ENCODE data around the gene NFKBIL1. TPM values are rescaled to one million over a fixed set of nuclear protein-coding genes. Genes with fewer than 3 reads are reported as not detected.
A peak's percentile ranks its signal among the peaks of the same experiment; 100 is the strongest.

NFKBIL1 gene
- total RNA-seq, 1 donor from 2014 or later, result 14.2 TPM

- H3K27ac ChIP-seq, result no peak overlapping the region
- TF ChIP-seq CTCF (IDR thresholded peaks at IDR 0.05), result no peak
- TF ChIP-seq POLR2A (IDR thresholded peaks at IDR 0.05), result no peak
- no peak for TF ChIP-seq POLR2AphosphoS5 (IDR thresholded peaks at IDR 0.05; ENCODE audit: insufficient read depth in 1 of 2, low read depth in 1 of 2)
- H3K36me3 ChIP-seq, result peaks cover 0 to 99% of the 10 kb centered on the region in 2 donors
- no peaks in the 10 kb centered on the region for H3K9me3 ChIP-seq
- peaks cover 16% of the 10 kb centered on the region for H3K4me1 ChIP-seq
- no peak overlapping the region for H3K4me3 ChIP-seq
- H3K27me3 ChIP-seq, result no peaks in the 10 kb centered on the region
- no peak for DNase-seq (ENCODE audit: extremely low spot score in 2 of 2)
- intact Hi-C loops (cut with DNase I), result no loop called here
Observed at GRCh38 chr6:31534521-31535040, 12.8 kb upstream of the NFKBIL1 start.

- intact Hi-C loops (cut with DNase I), result no loop called here
- Histone ChIP-seq H3K36me3 (peaks cover 0 to 92% of the 10 kb centered on the region in 2 donors), H3K27ac (no peak overlapping the region), H3K9me3 (no peaks in the 10 kb centered on the region), H3K27me3 (no peaks in the 10 kb centered on the region), H3K4me3 (no peak overlapping the region), H3K4me1 (peaks cover 28% of the 10 kb centered on the region)
- no peak for DNase-seq (ENCODE audit: extremely low spot score in 2 of 2)
- TF ChIP-seq POLR2AphosphoS5 (IDR thresholded peaks at IDR 0.05; ENCODE audit: insufficient read depth in 1 of 2, low read depth in 1 of 2) (no peak), POLR2A (IDR thresholded peaks at IDR 0.05) (no peak), CTCF (IDR thresholded peaks at IDR 0.05) (no peak)
Observed at GRCh38 chr6:31535538-31536324, 11.7 kb upstream of the NFKBIL1 start.

GRCh38 chr6:31538805-31539400 is 8.5 kb upstream of the NFKBIL1 start:
- peaks cover 0 to 60% of the 10 kb centered on the region in 2 donors for H3K36me3 ChIP-seq
- no peak for TF ChIP-seq POLR2A (IDR thresholded peaks at IDR 0.05)
- no peak for TF ChIP-seq CTCF (IDR thresholded peaks at IDR 0.05)
- no peak for TF ChIP-seq POLR2AphosphoS5 (IDR thresholded peaks at IDR 0.05; ENCODE audit: insufficient read depth in 1 of 2, low read depth in 1 of 2)
- intact Hi-C loops (cut with DNase I), result no loop called here
- H3K9me3 ChIP-seq, result no peaks in the 10 kb centered on the region
- peak overlapping the region in 1 of 2 donors; percentile 4 for H3K4me3 ChIP-seq
- DNase-seq (ENCODE audit: extremely low spot score in 2 of 2), result no peak
- no peak overlapping the region for H3K27ac ChIP-seq
- no peaks in the 10 kb centered on the region for H3K27me3 ChIP-seq
- H3K4me1 ChIP-seq, result peaks cover 43% of the 10 kb centered on the region

- Histone ChIP-seq H3K27me3 (no peaks in the 10 kb centered on the region), H3K36me3 (peaks cover 0 to 43% of the 10 kb centered on the region in 2 donors), H3K9me3 (no peaks in the 10 kb centered on the region), H3K4me3 (peak overlapping the region; percentile 70 to 85), H3K4me1 (peaks cover 43% of the 10 kb centered on the region), H3K27ac (peak overlapping the region; percentile 97)
- TF ChIP-seq CTCF (IDR thresholded peaks at IDR 0.05) (no peak), POLR2A (IDR thresholded peaks at IDR 0.05) (no peak), POLR2AphosphoS5 (IDR thresholded peaks at IDR 0.05; ENCODE audit: insufficient read depth in 1 of 2, low read depth in 1 of 2) (no peak)
- no peak for DNase-seq (ENCODE audit: extremely low spot score in 2 of 2)
- intact Hi-C loops (cut with DNase I), result no loop called here
Observed at GRCh38 chr6:31540640-31541039, 6.8 kb upstream of the NFKBIL1 start.
